ENCODE results near the gene MLH3.

The MLH3 gene

GRCh38 chr14:75063013-75063412 is 11.7 kb upstream of the MLH3 start:
- Histone ChIP-seq H3K27ac (ENCODE audit: low read length) (peak overlapping the region; percentile 89), H3K27me3 (ENCODE audit: insufficient read depth, low read length, poor library complexity) (no peaks in the 10 kb centered on the region), H3K9ac (ENCODE audit: low read depth, low read length) (peak overlapping the region; percentile 74), H2AFZ (ENCODE audit: low read depth, low read length) (peak overlapping the region; percentile 89), H3K4me2 (ENCODE audit: insufficient read depth, low read length) (peak overlapping the region; percentile 77), H3K4me1 (ENCODE audit: insufficient read depth, low read length) (peaks cover 26% of the 10 kb centered on the region), H4K20me1 (ENCODE audit: insufficient read depth, low read length) (no peaks in the 10 kb centered on the region), H3K4me3 (ENCODE audit: low read depth in 1 of 2, low read length in 2 of 2) (peak overlapping the region; percentile 59 to 91), H3K9me3 (ENCODE audit: insufficient read depth, low read length, severe bottlenecking) (no peaks in the 10 kb centered on the region), H3K79me2 (ENCODE audit: insufficient read depth, low read length) (peaks cover 45% of the 10 kb centered on the region), H3K36me3 (ENCODE audit: insufficient read depth, low read length) (peaks cover 21% of the 10 kb centered on the region)
- ATAC-seq (ENCODE audit: insufficient read depth, low read depth) (no peak; the same call in 2 of the 3 replicates), DNase-seq (no peak)
- no peak for TF ChIP-seq CTCF (IDR thresholded peaks at IDR 0.05; ENCODE audit: borderline replicate concordance, extremely low read depth, low read length, poor library complexity, severe bottlenecking)
- no peak for TF ChIP-seq EZH2 (IDR thresholded peaks at IDR 0.05; ENCODE audit: borderline replicate concordance, low read depth, low read length, severe bottlenecking)

GRCh38 chr14:75060420-75060819 is 9.2 kb upstream of the MLH3 start:
- ATAC-seq (ENCODE audit: insufficient read depth, low read depth) (no peak), DNase-seq (no peak)
- Histone ChIP-seq H3K4me2 (ENCODE audit: insufficient read depth, low read length) (no peak overlapping the region), H4K20me1 (ENCODE audit: insufficient read depth, low read length) (no peaks in the 10 kb centered on the region), H3K9me3 (ENCODE audit: insufficient read depth, low read length, severe bottlenecking) (no peaks in the 10 kb centered on the region), H3K4me3 (ENCODE audit: low read depth in 1 of 2, low read length in 2 of 2) (no peak overlapping the region), H2AFZ (ENCODE audit: low read depth, low read length) (no peak overlapping the region), H3K9ac (ENCODE audit: low read depth, low read length) (no peak overlapping the region), H3K27me3 (ENCODE audit: insufficient read depth, low read length, poor library complexity) (no peaks in the 10 kb centered on the region), H3K27ac (ENCODE audit: low read length) (no peak overlapping the region), H3K36me3 (ENCODE audit: insufficient read depth, low read length) (peaks cover 37% of the 10 kb centered on the region), H3K79me2 (ENCODE audit: insufficient read depth, low read length) (peaks cover 60% of the 10 kb centered on the region), H3K4me1 (ENCODE audit: insufficient read depth, low read length) (peaks cover 26% of the 10 kb centered on the region)
- TF ChIP-seq EZH2 (IDR thresholded peaks at IDR 0.05; ENCODE audit: borderline replicate concordance, low read depth, low read length, severe bottlenecking) = no peak

GRCh38 chr14:75059642-75060041 is 8.4 kb upstream of the MLH3 start:
- Histone ChIP-seq H2AFZ (ENCODE audit: low read depth, low read length) (no peak overlapping the region), H3K27ac (ENCODE audit: low read length) (no peak overlapping the region), H3K79me2 (ENCODE audit: insufficient read depth, low read length) (peaks cover 62% of the 10 kb centered on the region), H3K4me2 (ENCODE audit: insufficient read depth, low read length) (no peak overlapping the region), H3K27me3 (ENCODE audit: insufficient read depth, low read length, poor library complexity) (no peaks in the 10 kb centered on the region), H3K4me3 (ENCODE audit: low read depth in 1 of 2, low read length in 2 of 2) (no peak overlapping the region), H4K20me1 (ENCODE audit: insufficient read depth, low read length) (no peaks in the 10 kb centered on the region), H3K36me3 (ENCODE audit: insufficient read depth, low read length) (peaks cover 42% of the 10 kb centered on the region), H3K4me1 (ENCODE audit: insufficient read depth, low read length) (peaks cover 26% of the 10 kb centered on the region), H3K9ac (ENCODE audit: low read depth, low read length) (no peak overlapping the region), H3K9me3 (ENCODE audit: insufficient read depth, low read length, severe bottlenecking) (no peaks in the 10 kb centered on the region)
- TF ChIP-seq EZH2 (IDR thresholded peaks at IDR 0.05; ENCODE audit: borderline replicate concordance, low read depth, low read length, severe bottlenecking) = no peak
- TF ChIP-seq CTCF (IDR thresholded peaks at IDR 0.05; ENCODE audit: borderline replicate concordance, extremely low read depth, low read length, poor library complexity, severe bottlenecking) = no peak
- DNase-seq (no peak), ATAC-seq (ENCODE audit: insufficient read depth, low read depth) (no peak)

- no peak for ATAC-seq (ENCODE audit: insufficient read depth, low read depth)
- H2AFZ ChIP-seq (ENCODE audit: low read depth, low read length) = no peak overlapping the region
- H4K20me1 ChIP-seq (ENCODE audit: insufficient read depth, low read length) = no peaks in the 10 kb centered on the region
- no peak for DNase-seq
- no peak overlapping the region for H3K4me2 ChIP-seq (ENCODE audit: insufficient read depth, low read length)
- H3K4me1 ChIP-seq (ENCODE audit: insufficient read depth, low read length) = peaks cover 20% of the 10 kb centered on the region
- no peak overlapping the region for H3K27ac ChIP-seq (ENCODE audit: low read length)
- H3K4me3 ChIP-seq (ENCODE audit: low read depth in 1 of 2, low read length in 2 of 2) = no peak overlapping the region
- no peaks in the 10 kb centered on the region for H3K27me3 ChIP-seq (ENCODE audit: insufficient read depth, low read length, poor library complexity)
- H3K9ac ChIP-seq (ENCODE audit: low read depth, low read length) = no peak overlapping the region
- TF ChIP-seq EZH2 (IDR thresholded peaks at IDR 0.05; ENCODE audit: borderline replicate concordance, low read depth, low read length, severe bottlenecking) (no peak), CTCF (IDR thresholded peaks at IDR 0.05; ENCODE audit: borderline replicate concordance, extremely low read depth, low read length, poor library complexity, severe bottlenecking) (no peak)
- H3K9me3 ChIP-seq (ENCODE audit: insufficient read depth, low read length, severe bottlenecking) = no peaks in the 10 kb centered on the region
- H3K36me3 ChIP-seq (ENCODE audit: insufficient read depth, low read length) = peaks cover 34% of the 10 kb centered on the region
- peaks cover 45% of the 10 kb centered on the region for H3K79me2 ChIP-seq (ENCODE audit: insufficient read depth, low read length)
Observed at GRCh38 chr14:75054421-75054820, 3.2 kb upstream of the MLH3 start.
